ENCODE data around the gene DNAH11. TPM values are rescaled to one million over a fixed set of nuclear protein-coding genes. Genes with fewer than 3 reads are reported as not detected.

DNAH11 gene
- total and polyA plus RNA-seq, 9 of the 15 experiments (the other 6 are each of a cell fraction or from before 2014, with no cell fraction given) = under 0.01 TPM; not detected in 7

DNA sequence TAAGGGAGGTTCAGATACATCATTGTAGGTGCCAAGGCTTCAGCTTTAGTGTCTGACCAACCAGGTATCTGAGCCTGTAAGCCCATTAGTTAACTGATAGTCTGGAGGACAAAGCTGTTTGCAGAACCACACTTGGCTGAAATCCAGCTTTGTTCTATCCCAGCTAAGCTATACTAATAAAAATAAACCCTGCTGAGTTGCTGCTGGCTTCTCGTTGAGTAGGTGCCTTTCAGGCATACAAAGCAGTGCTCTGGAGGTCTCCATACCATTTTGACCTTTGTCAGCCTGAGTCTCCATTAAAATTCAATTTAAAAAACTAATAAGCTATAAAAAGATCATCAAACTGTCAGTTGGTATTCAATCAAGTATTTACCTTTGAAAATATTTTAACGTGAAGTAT, 380.8 kb downstream of the DNAH11 start:
- POLR2A ChIA-PET = no interaction called here
- H3K9ac ChIP-seq (ENCODE audit: insufficient read depth in 1 of 2, low read depth in 2 of 2, low read length in 2 of 2) = no peak overlapping the region

More for the DNA sequence above, 380.8 kb downstream of the DNAH11 start:
- Histone ChIP-seq H3K4me1 (replicated peaks in 1 of 2; ENCODE audit: control insufficient read depth in 2 of 2, insufficient read depth in 2 of 2, low read length in 2 of 2) (no peaks in the 10 kb centered on the region), H3K27ac (ENCODE audit: extremely low read depth, low read depth, low read length) (no peak overlapping the region), H3K27me3 (ENCODE audit: control insufficient read depth in 2 of 2, insufficient read depth in 2 of 2, low read length in 2 of 2) (no peaks in the 10 kb centered on the region), H3K36me3 (ENCODE audit: control insufficient read depth, insufficient read depth, low read length) (no peaks in the 10 kb centered on the region), H3K9me1 (ENCODE audit: control insufficient read depth, insufficient read depth, low read length) (no peaks in the 10 kb centered on the region), H4K20me1 (replicated peaks; ENCODE audit: control insufficient read depth, insufficient read depth, low read length) (no peaks in the 10 kb centered on the region), H3K4me3 (no peak overlapping the region), H3K4me2 (ENCODE audit: insufficient read depth, low read length) (no peak overlapping the region), H2AFZ (ENCODE audit: low read depth, low read length) (no peak overlapping the region), H3K79me2 (ENCODE audit: control insufficient read depth, insufficient read depth, low read length) (no peaks in the 10 kb centered on the region), H3K9me3 (replicated peaks; ENCODE audit: control insufficient read depth, insufficient read depth, low read depth, low read length) (no peaks in the 10 kb centered on the region)
- no peak for TF ChIP-seq ZNF76 (CRISPR knock-in tag; IDR thresholded peaks at IDR 0.05; ENCODE audit: borderline replicate concordance)
- no peak for TF ChIP-seq ZBED1 (IDR thresholded peaks at IDR 0.05)
- TF ChIP-seq ZNF668 (CRISPR knock-in tag; IDR thresholded peaks at IDR 0.05) = no peak
- TF ChIP-seq BMI1 (IDR thresholded peaks at IDR 0.05; ENCODE audit: low read length) = no peak
- TF ChIP-seq, protein P1, sequence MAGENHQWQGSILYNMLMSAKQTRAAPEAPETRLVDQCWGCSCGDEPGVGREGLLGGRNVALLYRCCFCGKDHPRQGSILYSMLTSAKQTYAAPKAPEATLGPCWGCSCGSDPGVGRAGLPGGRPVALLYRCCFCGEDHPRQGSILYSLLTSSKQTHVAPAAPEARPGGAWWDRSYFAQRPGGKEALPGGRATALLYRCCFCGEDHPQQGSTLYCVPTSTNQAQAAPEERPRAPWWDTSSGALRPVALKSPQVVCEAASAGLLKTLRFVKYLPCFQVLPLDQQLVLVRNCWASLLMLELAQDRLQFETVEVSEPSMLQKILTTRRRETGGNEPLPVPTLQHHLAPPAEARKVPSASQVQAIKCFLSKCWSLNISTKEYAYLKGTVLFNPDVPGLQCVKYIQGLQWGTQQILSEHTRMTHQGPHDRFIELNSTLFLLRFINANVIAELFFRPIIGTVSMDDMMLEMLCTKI (IDR thresholded peaks at IDR 0.05; ENCODE audit: partially characterized antibody) = no peak
- TF ChIP-seq, protein P2, sequence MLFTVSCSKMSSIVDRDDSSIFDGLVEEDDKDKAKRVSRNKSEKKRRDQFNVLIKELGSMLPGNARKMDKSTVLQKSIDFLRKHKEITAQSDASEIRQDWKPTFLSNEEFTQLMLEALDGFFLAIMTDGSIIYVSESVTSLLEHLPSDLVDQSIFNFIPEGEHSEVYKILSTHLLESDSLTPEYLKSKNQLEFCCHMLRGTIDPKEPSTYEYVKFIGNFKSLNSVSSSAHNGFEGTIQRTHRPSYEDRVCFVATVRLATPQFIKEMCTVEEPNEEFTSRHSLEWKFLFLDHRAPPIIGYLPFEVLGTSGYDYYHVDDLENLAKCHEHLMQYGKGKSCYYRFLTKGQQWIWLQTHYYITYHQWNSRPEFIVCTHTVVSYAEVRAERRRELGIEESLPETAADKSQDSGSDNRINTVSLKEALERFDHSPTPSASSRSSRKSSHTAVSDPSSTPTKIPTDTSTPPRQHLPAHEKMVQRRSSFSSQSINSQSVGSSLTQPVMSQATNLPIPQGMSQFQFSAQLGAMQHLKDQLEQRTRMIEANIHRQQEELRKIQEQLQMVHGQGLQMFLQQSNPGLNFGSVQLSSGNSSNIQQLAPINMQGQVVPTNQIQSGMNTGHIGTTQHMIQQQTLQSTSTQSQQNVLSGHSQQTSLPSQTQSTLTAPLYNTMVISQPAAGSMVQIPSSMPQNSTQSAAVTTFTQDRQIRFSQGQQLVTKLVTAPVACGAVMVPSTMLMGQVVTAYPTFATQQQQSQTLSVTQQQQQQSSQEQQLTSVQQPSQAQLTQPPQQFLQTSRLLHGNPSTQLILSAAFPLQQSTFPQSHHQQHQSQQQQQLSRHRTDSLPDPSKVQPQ (CRISPR knock-in tag; IDR thresholded peaks at IDR 0.05; ENCODE audit: borderline replicate concordance) = no peak
- no peak for TF ChIP-seq FOSL1 (tag; conservative IDR thresholded peaks at IDR 0.05)
- no peak for FAIRE-seq
- DNase-seq (ENCODE audit: extremely low read depth in 1 of 4, low spot score in 3 of 4) = no peak
- intact Hi-C loops (cut with micrococcal nuclease) = no loop called here
- WGBS (ENCODE audit: insufficient coverage, low coverage, missing lambda C conversion rate) = 6% methylated on average over 2 of the region's 2 CpGs
- CTCF ChIA-PET (ENCODE audit: low intra/inter-chr PET ratio) = no interaction called here
- ATAC-seq = no peak
- in situ Hi-C loops (cut with MboI) = no loop called here
- BruUV-seq (replicated peaks) = no TSS peak

Measured in K562 (cell line).